HG03520 (cell line): ENCODE results near the gene RBPJ.

Source experiments
- ATAC-seq: cut with Tn5 transposase; IDR thresholded peaks from one replicate; pipeline ENCODE4 v1.9.1; 2021; ENCODE audit warnings: mild to moderate bottlenecking, moderate library complexity; ENCODE audit not compliant: unreplicated experiment

RBPJ gene

DNA sequence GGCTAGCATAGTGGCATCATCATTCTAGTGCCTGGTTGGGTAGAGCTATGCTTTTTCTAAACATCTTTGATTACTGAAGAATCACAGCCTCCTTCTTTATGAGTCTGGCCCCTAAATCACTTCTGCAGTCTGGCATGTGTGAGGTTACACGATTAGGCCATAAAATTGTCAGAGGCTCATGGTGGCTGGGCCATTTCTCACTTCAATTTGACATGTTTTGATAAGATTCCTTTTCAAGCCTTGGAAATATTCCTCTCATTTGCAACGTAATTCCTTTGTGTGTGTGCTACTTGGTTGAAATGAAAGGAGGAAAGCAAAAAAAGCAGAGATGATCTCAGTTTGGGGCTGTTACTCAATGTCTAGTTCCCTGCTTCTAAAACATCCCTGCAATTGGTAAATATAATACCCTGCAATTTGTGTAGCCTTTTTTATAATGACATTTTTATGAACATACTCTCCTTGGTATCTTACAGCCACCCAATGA, 163.3 kb downstream of the RBPJ start:
- ATAC-seq, result no peak

DNA sequence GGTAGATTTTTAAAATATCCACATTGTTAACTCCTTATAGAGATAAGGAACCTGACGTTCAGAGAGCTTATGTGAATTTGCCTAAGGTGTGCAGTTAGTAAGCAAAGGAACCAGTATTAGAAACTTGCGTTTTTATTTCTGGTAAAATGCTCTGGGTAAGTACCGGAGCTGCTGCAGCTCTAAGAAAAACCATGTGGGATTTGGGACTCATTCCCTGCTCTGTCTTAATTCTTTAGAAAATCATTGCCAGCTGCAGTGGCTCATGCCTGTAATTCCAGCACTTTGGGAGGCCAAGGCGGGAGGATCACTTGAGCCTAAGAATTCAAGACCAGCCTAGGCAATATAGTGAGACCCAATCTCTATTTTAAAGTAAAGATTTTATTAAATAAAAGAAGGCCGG, 163.7 kb downstream of the RBPJ start:
- ATAC-seq, result no peak
